Osteoblast (primary cell): ENCODE measurements around the gene BBS10. TPM values are rescaled to one million over a fixed set of nuclear protein-coding genes. Genes with fewer than 3 reads are reported as not detected.

Experiments used
- DNase-seq: peaks from one replicate; pipeline ENCODE4 v3.0.0; 2011; ENCODE audit warnings: low spot score, mixed read lengths; ENCODE audit not compliant: insufficient read length; ENCODE audit errors: missing footprints
- H2AFZ ChIP-seq: 2 replicates; pipeline ENCODE4 v1.6.0; 2011; ENCODE audit warnings: mild to moderate bottlenecking, low read length
- H3K27ac ChIP-seq: 2 replicates; pipeline ENCODE4 v1.5.1; 2011; ENCODE audit warnings: mild to moderate bottlenecking, low read depth, low read length, moderate library complexity
- H3K27me3 ChIP-seq: 2 replicates; pipeline ENCODE4 v1.6.0; 2012; ENCODE audit warnings: mild to moderate bottlenecking, control low read depth, inconsistent platforms, low read length, moderate library complexity; ENCODE audit not compliant: insufficient read depth
- H3K36me3 ChIP-seq: 2 replicates; pipeline ENCODE4 v1.5.1; 2011; ENCODE audit warnings: mild to moderate bottlenecking, low read length, control low read depth, moderate library complexity; ENCODE audit not compliant: insufficient read depth
- H3K4me1 ChIP-seq: 2 replicates; pipeline ENCODE4 v1.5.1; 2011; ENCODE audit warnings: mild to moderate bottlenecking, low read length, control low read depth, moderate library complexity; ENCODE audit not compliant: insufficient read depth
- H3K4me2 ChIP-seq: 2 replicates; pipeline ENCODE4 v1.6.0; 2011; ENCODE audit warnings: mild to moderate bottlenecking, low read length; ENCODE audit not compliant: insufficient read depth
- H3K4me3 ChIP-seq: fragments of 200-600 bp; sonication (generic); 3 replicates; pipeline ENCODE4 v1.5.1; 2012; ENCODE audit warnings: mild to moderate bottlenecking, low read length, inconsistent platforms; ENCODE audit not compliant: insufficient read depth
- H3K79me2 ChIP-seq: 2 replicates; pipeline ENCODE4 v1.6.0; 2012; ENCODE audit warnings: mild to moderate bottlenecking, low read length, control low read depth, inconsistent platforms; ENCODE audit not compliant: insufficient read depth
- H3K9me3 ChIP-seq: 2 replicates; pipeline ENCODE4 v1.5.1; 2011; ENCODE audit warnings: low read depth, low read length, control low read depth
- H4K20me1 ChIP-seq: 2 replicates; pipeline ENCODE4 v1.6.0; 2012; ENCODE audit warnings: mild to moderate bottlenecking, low read length, control low read depth; ENCODE audit not compliant: insufficient read depth
- CTCF ChIP-seq: IDR thresholded peaks from 2 replicates; pipeline ENCODE4 v1.5.1; 2011; ENCODE audit warnings: mild to moderate bottlenecking, low read depth, low read length, moderate library complexity; ENCODE audit errors: extremely low read depth
- total RNA-seq: library from RNA; depleted of rRNA; stranded (reverse); fragments of >200 nt; gene quantifications from 2 replicates; pipeline ENCODE4 v1.2.3, GENCODE V29; 2012

The BBS10 gene
- total RNA-seq, 1 donor = 9.8 TPM

- Histone ChIP-seq H3K4me2 (no peak overlapping the region), H3K4me1 (peaks cover 8% of the 10 kb centered on the region), H2AFZ (no peak overlapping the region), H4K20me1 (no peaks in the 10 kb centered on the region), H3K27ac (no peak overlapping the region), H3K36me3 (no peaks in the 10 kb centered on the region), H3K79me2 (no peaks in the 10 kb centered on the region), H3K9me3 (no peaks in the 10 kb centered on the region), H3K27me3 (no peaks in the 10 kb centered on the region), H3K4me3 (no peak overlapping the region)
- no peak for DNase-seq
- TF ChIP-seq CTCF = no peak
These were observed 41.1 kb downstream of the BBS10 start for GRCh38 chr12:76307083-76307482.

GRCh38 chr12:76303989-76304460 is 44.2 kb downstream of the BBS10 start:
- no peaks in the 10 kb centered on the region for H4K20me1 ChIP-seq
- no peaks in the 10 kb centered on the region for H3K27me3 ChIP-seq
- no peak for TF ChIP-seq CTCF
- H2AFZ ChIP-seq = peak overlapping the region; percentile 44
- H3K27ac ChIP-seq = no peak overlapping the region
- no peak for DNase-seq
- H3K4me2 ChIP-seq = peak overlapping the region; percentile 28
- no peaks in the 10 kb centered on the region for H3K79me2 ChIP-seq
- H3K4me1 ChIP-seq = peaks cover 5% of the 10 kb centered on the region
- no peaks in the 10 kb centered on the region for H3K36me3 ChIP-seq
- no peaks in the 10 kb centered on the region for H3K9me3 ChIP-seq
- H3K4me3 ChIP-seq = no peak overlapping the region

GRCh38 chr12:76303365-76303764 is 44.9 kb downstream of the BBS10 start:
- H3K4me2 ChIP-seq = peak overlapping the region; percentile 28

GRCh38 chr12:76300297-76300665 is 47.9 kb downstream of the BBS10 start:
- H3K27ac ChIP-seq = no peak overlapping the region
- H3K27me3 ChIP-seq = no peaks in the 10 kb centered on the region
- no peak overlapping the region for H2AFZ ChIP-seq
- no peaks in the 10 kb centered on the region for H4K20me1 ChIP-seq
- peaks cover 5% of the 10 kb centered on the region for H3K4me1 ChIP-seq
- H3K9me3 ChIP-seq = no peaks in the 10 kb centered on the region
- no peaks in the 10 kb centered on the region for H3K36me3 ChIP-seq
- no peak for DNase-seq
- H3K4me3 ChIP-seq = no peak overlapping the region
- H3K79me2 ChIP-seq = no peaks in the 10 kb centered on the region
- no peak for TF ChIP-seq CTCF
- H3K4me2 ChIP-seq = no peak overlapping the region

More at GRCh38 chr12:76303365-76303764, 44.9 kb downstream of the BBS10 start:
- Histone ChIP-seq H4K20me1 (no peaks in the 10 kb centered on the region), H3K4me3 (no peak overlapping the region), H3K27ac (no peak overlapping the region), H3K79me2 (no peaks in the 10 kb centered on the region), H3K36me3 (no peaks in the 10 kb centered on the region), H3K27me3 (no peaks in the 10 kb centered on the region), H3K9me3 (no peaks in the 10 kb centered on the region), H2AFZ (peak overlapping the region; percentile 44), H3K4me1 (peaks cover 5% of the 10 kb centered on the region)
- TF ChIP-seq CTCF = no peak
- DNase-seq = peak; percentile 67
